ENCODE measurements around the gene ETV1. TPM values are rescaled to one million over a fixed set of nuclear protein-coding genes. Genes with fewer than 3 reads are reported as not detected.

Gene ETV1
- total and polyA plus RNA-seq, 11 donors = 9.6 to 118 (median 82.1) TPM

DNA sequence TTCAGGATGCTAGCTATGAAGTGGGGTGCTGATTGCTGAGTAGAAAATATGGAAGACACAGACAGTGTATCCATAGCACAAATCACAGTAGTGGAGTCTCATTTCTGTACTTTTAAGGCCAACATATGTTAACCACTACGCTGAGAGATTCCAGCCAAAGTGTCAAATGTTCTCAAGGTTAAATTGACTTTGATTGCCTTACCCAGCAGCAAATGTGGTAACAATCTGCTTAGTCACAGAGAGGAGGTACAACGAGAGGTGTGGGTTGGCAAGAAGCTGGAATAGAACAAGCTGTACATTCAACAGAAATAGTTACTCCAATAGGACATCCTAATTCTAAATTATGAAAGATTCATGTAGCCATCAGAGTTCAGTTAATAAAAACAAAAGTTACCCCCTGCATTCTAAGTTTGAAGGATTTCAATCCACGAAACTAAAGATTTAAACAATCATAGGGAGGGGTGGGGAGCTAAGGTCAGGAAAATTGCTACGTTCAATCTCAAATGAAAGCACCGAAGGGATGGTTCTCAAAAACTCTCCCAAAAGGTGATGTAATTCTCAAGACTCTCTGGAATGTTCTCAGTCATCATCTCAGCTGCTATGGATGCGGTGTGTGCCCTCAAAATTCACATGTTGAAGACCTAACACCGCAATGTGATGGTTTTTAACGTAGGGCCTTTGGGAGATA is 137.0 kb downstream of the ETV1 start:
- ATAC-seq (no peak), DNase-seq (no peak)
- no peak for TF ChIP-seq CTCF (IDR thresholded peaks at IDR 0.05)
- WGBS, 4 donors = 82 to 88% (median 83%) methylated on average over 8 of the region's 8 CpGs
- no peaks in the 10 kb centered on the region for H3K9me3 ChIP-seq
- intact Hi-C loops (cut with DNase I) = no loop called here
- H3K27ac ChIP-seq = no peak overlapping the region
- no peaks in the 10 kb centered on the region for H3K36me3 ChIP-seq
- peaks cover 0 to 12% (median 0%) of the 10 kb centered on the region in 12 donors for H3K4me1 ChIP-seq
- no peaks in the 10 kb centered on the region for H3K27me3 ChIP-seq
- no peak overlapping the region for H3K4me3 ChIP-seq

DNA sequence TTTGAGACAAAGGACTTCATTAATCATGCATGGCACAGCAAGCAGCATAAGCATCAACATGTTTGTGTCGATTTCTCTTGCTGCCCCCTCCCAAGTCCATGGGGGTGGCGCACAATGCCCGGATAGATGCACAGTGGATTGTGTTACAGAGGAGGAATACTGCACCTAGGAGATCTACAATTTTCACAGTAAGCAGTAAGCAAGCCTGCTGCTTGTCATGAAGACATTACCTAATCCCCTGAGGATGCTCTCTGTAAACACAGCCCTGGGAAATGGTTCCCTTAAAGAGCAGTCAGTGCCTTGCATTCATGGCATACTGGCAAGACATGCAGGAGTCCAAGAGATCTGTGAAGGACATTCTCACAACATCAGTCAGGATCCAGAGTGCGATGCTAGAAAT is 137.7 kb downstream of the ETV1 start:
- ATAC-seq = no peak
- no peak overlapping the region for H3K4me3 ChIP-seq
- H3K27ac ChIP-seq = no peak overlapping the region
- H3K9me3 ChIP-seq = no peaks in the 10 kb centered on the region
- H3K27me3 ChIP-seq = no peaks in the 10 kb centered on the region
- peaks cover 0 to 12% (median 0%) of the 10 kb centered on the region in 12 donors for H3K4me1 ChIP-seq
- intact Hi-C loops (cut with DNase I) = no loop called here
- TF ChIP-seq POLR2A (IDR thresholded peaks at IDR 0.05) (no peak), CTCF (IDR thresholded peaks at IDR 0.05) (no peak)
- no peak for DNase-seq
- WGBS, 4 donors = 71 to 85% (median 76%) methylated on average over 4 of the region's 4 CpGs
- H3K36me3 ChIP-seq = no peaks in the 10 kb centered on the region

DNA sequence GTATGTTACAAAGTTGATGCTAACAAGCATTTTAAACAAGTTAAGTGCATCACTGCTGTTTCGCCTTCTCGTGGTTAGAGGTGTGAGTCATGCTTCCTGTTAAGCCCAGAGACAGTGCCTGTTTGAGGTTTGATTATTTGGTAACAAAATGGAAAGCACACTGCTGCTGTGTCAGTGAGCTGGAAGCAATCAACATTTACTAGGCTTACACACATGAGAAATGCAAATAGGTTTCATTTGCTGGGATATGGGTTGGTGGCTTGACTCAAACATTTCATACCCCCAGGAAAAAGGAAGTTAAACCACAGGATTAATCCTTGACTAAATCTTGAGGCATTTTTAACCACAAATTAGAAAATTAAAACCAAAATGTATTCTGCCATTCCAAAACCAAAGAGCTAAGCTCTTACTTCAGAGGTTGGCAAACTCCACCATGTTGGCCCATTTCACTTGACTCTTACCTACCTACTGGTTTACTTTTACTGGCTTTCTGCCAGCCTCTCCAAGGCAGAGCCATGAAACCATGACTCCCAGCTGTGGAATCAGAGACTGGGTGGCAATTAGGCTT is 139.2 kb downstream of the ETV1 start:
- Histone ChIP-seq H3K36me3 (no peaks in the 10 kb centered on the region), H3K27ac (peak overlapping the region in 1 of 12 donors; percentile 50), H3K4me1 (peaks cover 0 to 12% (median 0%) of the 10 kb centered on the region in 12 donors), H3K27me3 (no peaks in the 10 kb centered on the region), H3K4me3 (no peak overlapping the region), H3K9me3 (no peaks in the 10 kb centered on the region)
- TF ChIP-seq POLR2A (IDR thresholded peaks at IDR 0.05) (no peak), CTCF (IDR thresholded peaks at IDR 0.05) (no peak)
- intact Hi-C loops (cut with DNase I) = no loop called here
- WGBS, 4 donors = 40 to 57% (median 55%) methylated on average over 2 of the region's 2 CpGs
- DNase-seq = no peak
- peak in 2 of 4 donors; percentile 39 to 56 for ATAC-seq

DNA sequence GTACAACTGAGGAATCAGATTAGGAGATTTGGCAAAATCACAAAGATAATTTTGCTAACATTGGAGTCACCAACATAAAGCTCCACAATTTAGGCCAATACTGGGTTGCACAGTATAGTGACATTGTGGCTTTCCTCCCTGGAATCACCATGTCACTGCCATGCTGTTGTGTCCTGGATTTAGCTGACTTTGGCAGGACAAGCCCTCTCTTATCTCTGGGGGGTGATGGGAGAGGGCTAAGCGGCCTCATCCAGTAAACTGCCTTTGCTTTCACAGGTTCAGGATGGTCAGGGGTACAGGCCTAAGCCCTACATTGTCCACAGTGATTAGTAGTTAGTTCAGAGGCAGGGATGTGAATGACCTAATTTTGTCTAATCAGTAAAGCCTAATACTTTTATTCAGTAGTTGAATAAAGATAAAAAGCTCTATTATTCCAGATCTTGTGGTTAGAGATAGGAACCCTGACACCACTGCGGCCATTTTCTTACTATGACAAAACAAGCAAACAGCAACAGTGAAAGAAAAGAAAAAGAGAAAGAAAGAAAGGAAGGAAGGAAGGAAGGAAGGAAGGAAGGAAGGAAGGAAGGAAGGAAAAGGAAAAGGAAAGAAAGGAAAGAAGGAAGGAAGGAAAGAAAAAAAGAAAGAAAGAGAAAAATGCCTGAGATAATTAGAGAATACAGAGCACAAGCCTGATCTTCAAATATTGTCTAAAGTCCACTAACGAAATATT is 140.1 kb downstream of the ETV1 start:
- H3K27me3 ChIP-seq = no peaks in the 10 kb centered on the region
- no peak for TF ChIP-seq POLR2A (IDR thresholded peaks at IDR 0.05)
- TF ChIP-seq CTCF (IDR thresholded peaks at IDR 0.05) = no peak
- H3K4me3 ChIP-seq = no peak overlapping the region
- no peaks in the 10 kb centered on the region for H3K9me3 ChIP-seq
- peaks cover 0 to 12% (median 0%) of the 10 kb centered on the region in 12 donors for H3K4me1 ChIP-seq
- ATAC-seq = peak in 2 of 4 donors; percentile 52 to 55
- H3K27ac ChIP-seq = peak overlapping the region in 1 of 12 donors; percentile 50
- DNase-seq = no peak
- 78 to 89% (median 84%) methylated on average over 3 of the region's 3 CpGs for WGBS, 4 donors
- no peaks in the 10 kb centered on the region for H3K36me3 ChIP-seq
- intact Hi-C loops (cut with DNase I) = no loop called here
